NCI-H1105 (cell line): Measurements from ENCODE around the gene TBC1D5.

Experiments
- DNase-seq: peaks from one replicate; lab custom pipeline; 2025; lab: John Stamatoyannopoulos, UW

TBC1D5 gene

GRCh38 chr3:17589888-17590287 is 152.5 kb downstream of the TBC1D5 start:
- DNase-seq: no peak

- DNase-seq: no peak
Measured at GRCh38 chr3:17588422-17588821, 154.0 kb downstream of the TBC1D5 start.

GRCh38 chr3:17585394-17586325 is 156.8 kb downstream of the TBC1D5 start:
- DNase-seq: no peak

- DNase-seq: no peak
Measured at GRCh38 chr3:17584066-17584465, 158.4 kb downstream of the TBC1D5 start.

- DNase-seq: no peak
Measured at GRCh38 chr3:17583530-17583929, 158.9 kb downstream of the TBC1D5 start.

- DNase-seq: no peak
Measured at GRCh38 chr3:17581421-17582080, 160.9 kb downstream of the TBC1D5 start.

- no peak for DNase-seq
Measured at GRCh38 chr3:17580901-17581300, 161.5 kb downstream of the TBC1D5 start.

GRCh38 chr3:17579289-17580031 is 163.0 kb downstream of the TBC1D5 start:
- no peak for DNase-seq

GRCh38 chr3:17577796-17578520 is 164.5 kb downstream of the TBC1D5 start:
- DNase-seq: no peak

- no peak for DNase-seq
Measured at GRCh38 chr3:17573396-17573795, 169.0 kb downstream of the TBC1D5 start.

- no peak for DNase-seq
Measured at GRCh38 chr3:17571686-17572085, 170.7 kb downstream of the TBC1D5 start.

- no peak for DNase-seq
Measured at GRCh38 chr3:17562845-17563244, 179.6 kb downstream of the TBC1D5 start.

GRCh38 chr3:17558565-17558964 is 183.9 kb downstream of the TBC1D5 start:
- no peak for DNase-seq

- no peak for DNase-seq
Measured at GRCh38 chr3:17557749-17558463, 184.5 kb downstream of the TBC1D5 start.

GRCh38 chr3:17555525-17555924 is 186.9 kb downstream of the TBC1D5 start:
- DNase-seq: no peak

GRCh38 chr3:17554078-17554477 is 188.4 kb downstream of the TBC1D5 start:
- DNase-seq: no peak

GRCh38 chr3:17553080-17553479 is 189.4 kb downstream of the TBC1D5 start:
- DNase-seq: no peak

- no peak for DNase-seq
Measured at GRCh38 chr3:17552351-17552750, 190.1 kb downstream of the TBC1D5 start.

GRCh38 chr3:17551895-17552294 is 190.5 kb downstream of the TBC1D5 start:
- no peak for DNase-seq

- no peak for DNase-seq
Measured at GRCh38 chr3:17551333-17551732, 191.1 kb downstream of the TBC1D5 start.

GRCh38 chr3:17550624-17551023 is 191.8 kb downstream of the TBC1D5 start:
- DNase-seq: no peak
